Measurements from ENCODE around the gene WBP1.

DNA sequence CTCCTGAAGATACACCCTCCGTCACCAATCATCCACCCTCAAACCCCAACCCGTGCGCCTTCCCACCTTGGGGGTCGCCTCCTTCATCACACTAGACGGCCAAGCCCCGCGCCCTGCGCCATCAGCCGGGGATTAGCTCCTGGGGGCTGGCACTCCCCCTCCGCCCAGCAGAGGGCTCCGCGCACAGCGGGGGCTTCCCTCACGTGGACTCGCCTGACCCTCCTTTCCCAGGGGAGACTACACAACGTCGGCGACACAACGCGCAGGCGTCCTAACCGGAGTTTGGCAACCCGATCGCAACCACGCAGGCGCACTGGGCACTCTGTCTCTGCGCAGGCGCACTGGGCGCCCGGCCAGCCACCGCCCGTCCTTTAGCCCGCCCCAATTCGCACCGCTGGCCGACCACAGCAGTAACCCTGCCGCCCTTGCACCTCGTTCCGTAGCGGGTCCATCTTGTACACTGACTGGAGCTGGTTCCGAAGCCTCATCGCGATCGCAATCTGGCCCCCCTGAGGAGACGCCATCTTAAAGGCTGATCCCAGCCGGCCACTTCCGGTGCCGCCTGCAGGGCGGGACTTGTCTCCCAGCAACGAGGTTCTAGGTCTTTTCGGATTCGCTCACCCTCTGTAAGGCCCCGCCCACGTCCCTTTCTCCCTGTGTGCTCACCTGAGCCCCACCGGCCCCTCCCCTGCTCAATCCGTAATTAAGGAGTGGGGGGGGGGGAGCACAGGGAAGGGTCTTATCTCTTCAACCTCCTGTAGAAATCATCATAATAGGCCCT is 49.1 kb downstream of the WBP1 start, which contains the start of gene PCGF1:
- TF ChIP-seq, protein P1, sequence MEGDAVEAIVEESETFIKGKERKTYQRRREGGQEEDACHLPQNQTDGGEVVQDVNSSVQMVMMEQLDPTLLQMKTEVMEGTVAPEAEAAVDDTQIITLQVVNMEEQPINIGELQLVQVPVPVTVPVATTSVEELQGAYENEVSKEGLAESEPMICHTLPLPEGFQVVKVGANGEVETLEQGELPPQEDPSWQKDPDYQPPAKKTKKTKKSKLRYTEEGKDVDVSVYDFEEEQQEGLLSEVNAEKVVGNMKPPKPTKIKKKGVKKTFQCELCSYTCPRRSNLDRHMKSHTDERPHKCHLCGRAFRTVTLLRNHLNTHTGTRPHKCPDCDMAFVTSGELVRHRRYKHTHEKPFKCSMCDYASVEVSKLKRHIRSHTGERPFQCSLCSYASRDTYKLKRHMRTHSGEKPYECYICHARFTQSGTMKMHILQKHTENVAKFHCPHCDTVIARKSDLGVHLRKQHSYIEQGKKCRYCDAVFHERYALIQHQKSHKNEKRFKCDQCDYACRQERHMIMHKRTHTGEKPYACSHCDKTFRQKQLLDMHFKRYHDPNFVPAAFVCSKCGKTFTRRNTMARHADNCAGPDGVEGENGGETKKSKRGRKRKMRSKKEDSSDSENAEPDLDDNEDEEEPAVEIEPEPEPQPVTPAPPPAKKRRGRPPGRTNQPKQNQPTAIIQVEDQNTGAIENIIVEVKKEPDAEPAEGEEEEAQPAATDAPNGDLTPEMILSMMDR (IDR thresholded peaks at IDR 0.05; ENCODE audit: low read length), result peak; percentile 56
- TF ChIP-seq EZH2 (IDR thresholded peaks at IDR 0.05; ENCODE audit: borderline replicate concordance, low read length), result no peak

Measured in OCI-LY1 (cell line).